BE2C (cell line): ENCODE results near the gene KRT10.

Source experiments
- DNase-seq: peaks from one replicate; pipeline ENCODE4 v3.0.0-alpha.2; 2020
- H3K27me3 ChIP-seq: fragments of 250-450 bp; sonication (Bioruptor Pico); 2 replicates; pipeline ENCODE4 v1.5.1; 2020; ENCODE audit warnings: mild to moderate bottlenecking
- H3K36me3 ChIP-seq: fragments of 250-450 bp; sonication (Bioruptor Pico); 2 replicates; pipeline ENCODE4 v1.5.1; 2020; ENCODE audit warnings: mild to moderate bottlenecking
- H3K4me1 ChIP-seq: fragments of 250-450 bp; sonication (Bioruptor Pico); 2 replicates; pipeline ENCODE4 v1.5.1; 2020
- H3K4me3 ChIP-seq: 2 replicates; pipeline ENCODE4 v1.5.1; 2011; ENCODE audit warnings: low read depth, low read length
- H3K9me3 ChIP-seq: fragments of 250-450 bp; sonication (Bioruptor Pico); 2 replicates; pipeline ENCODE4 v1.5.1; 2020
- TF ChIP-seq, protein P1 (sequence below): IDR thresholded peaks from 2 replicates; pipeline ENCODE4 v1.5.1; 2012; ENCODE audit warnings: mild to moderate bottlenecking, low read depth, low read length

KRT10 gene

DNA sequence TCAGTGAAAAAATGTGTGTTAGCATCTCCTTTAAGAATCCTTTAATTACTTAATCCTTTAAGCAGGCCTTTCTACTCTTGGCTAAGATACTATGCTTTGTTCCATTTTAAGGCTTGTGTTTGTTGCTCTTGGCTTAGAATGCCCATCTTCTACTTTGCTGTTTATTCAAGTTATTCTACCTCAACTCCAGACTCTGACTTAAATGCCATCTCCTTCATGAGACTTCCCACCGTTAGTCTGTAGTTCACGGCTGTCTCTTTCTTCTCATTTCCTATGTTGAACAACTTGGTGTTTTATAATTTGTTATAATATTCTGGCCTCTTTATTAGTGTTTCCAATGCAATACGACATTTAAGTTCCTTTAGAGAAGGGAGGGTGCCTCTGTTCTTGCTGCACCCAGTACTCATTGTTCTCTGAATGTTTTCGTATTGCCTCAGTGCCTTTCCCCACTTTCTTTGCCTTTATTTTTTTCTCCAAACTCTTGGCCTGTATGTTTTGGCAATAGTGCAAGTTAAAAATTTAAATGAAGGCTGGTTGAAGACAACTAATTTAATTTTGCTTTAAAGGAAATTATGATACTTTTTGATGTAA lies 6.1 kb upstream of the KRT10 start:
- TF ChIP-seq, protein P1, sequence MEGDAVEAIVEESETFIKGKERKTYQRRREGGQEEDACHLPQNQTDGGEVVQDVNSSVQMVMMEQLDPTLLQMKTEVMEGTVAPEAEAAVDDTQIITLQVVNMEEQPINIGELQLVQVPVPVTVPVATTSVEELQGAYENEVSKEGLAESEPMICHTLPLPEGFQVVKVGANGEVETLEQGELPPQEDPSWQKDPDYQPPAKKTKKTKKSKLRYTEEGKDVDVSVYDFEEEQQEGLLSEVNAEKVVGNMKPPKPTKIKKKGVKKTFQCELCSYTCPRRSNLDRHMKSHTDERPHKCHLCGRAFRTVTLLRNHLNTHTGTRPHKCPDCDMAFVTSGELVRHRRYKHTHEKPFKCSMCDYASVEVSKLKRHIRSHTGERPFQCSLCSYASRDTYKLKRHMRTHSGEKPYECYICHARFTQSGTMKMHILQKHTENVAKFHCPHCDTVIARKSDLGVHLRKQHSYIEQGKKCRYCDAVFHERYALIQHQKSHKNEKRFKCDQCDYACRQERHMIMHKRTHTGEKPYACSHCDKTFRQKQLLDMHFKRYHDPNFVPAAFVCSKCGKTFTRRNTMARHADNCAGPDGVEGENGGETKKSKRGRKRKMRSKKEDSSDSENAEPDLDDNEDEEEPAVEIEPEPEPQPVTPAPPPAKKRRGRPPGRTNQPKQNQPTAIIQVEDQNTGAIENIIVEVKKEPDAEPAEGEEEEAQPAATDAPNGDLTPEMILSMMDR = no peak
- no peak for DNase-seq
- Histone ChIP-seq H3K4me1 (no peaks in the 10 kb centered on the region), H3K27me3 (no peaks in the 10 kb centered on the region; the same call in 1 of the 2 replicates), H3K4me3 (no peak overlapping the region), H3K36me3 (no peaks in the 10 kb centered on the region), H3K9me3 (no peaks in the 10 kb centered on the region)

DNA sequence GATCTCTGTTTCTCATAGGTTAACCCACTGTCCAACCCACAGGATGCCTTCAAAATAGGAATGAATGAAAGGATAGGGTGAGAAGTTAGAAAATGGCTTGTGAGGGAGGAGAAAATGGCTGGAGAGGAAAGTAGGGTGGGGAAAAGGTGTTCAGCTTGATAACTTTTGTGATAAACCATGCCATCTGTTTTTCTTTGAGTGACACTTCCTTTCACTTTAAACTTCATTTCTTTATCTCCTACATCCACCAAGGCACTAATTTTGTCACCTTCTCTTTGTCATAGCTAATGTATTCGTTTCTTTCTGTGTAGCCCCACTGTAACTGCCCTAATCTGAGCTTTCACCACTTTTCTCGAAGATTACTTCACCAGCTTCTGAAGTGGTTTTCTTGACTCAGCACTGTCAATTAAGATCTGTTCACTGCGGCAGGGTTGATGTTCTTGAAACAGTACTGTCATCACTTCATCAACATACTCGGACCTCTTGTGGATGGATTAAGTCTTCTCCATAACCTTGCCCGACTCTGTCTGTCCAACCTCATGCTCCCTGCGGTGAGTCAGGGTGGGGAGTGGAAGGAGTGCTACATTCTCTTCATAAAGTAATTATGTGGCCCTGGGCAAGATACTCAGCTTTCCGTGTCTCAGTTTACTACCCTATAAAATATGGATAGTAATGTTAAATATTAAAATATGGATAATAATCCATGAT lies 5.5 kb upstream of the KRT10 start:
- H3K4me3 ChIP-seq = no peak overlapping the region
- no peaks in the 10 kb centered on the region for H3K9me3 ChIP-seq
- H3K4me1 ChIP-seq = no peaks in the 10 kb centered on the region
- H3K36me3 ChIP-seq = no peaks in the 10 kb centered on the region
- H3K27me3 ChIP-seq = no peaks in the 10 kb centered on the region; the same call in 1 of the 2 replicates
- no peak for DNase-seq
- TF ChIP-seq, protein P1 = no peak

DNA sequence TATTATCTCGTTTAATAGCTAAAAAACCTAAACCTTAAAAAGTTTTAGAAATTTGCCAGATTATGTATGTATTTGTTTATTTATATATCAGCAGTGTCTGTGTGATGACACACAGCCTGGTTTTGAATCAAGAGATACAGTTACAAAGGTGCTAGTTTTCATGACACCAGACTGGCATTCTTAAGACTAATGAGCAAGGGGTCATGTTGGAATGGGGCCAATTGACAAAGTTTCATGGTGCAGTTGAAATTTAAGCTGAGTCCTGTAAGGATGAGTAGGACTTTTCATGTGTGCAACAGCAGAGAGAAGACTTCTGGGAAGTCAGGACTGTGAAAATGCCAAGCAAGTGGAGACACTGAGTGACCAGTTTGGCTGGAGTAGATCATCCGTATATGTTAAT lies 3.2 kb upstream of the KRT10 start:
- Histone ChIP-seq H3K9me3 (no peaks in the 10 kb centered on the region), H3K27me3 (no peaks in the 10 kb centered on the region; the same call in 1 of the 2 replicates), H3K4me3 (no peak overlapping the region), H3K36me3 (no peaks in the 10 kb centered on the region), H3K4me1 (no peaks in the 10 kb centered on the region)
- TF ChIP-seq, protein P1 = no peak
- no peak for DNase-seq

DNA sequence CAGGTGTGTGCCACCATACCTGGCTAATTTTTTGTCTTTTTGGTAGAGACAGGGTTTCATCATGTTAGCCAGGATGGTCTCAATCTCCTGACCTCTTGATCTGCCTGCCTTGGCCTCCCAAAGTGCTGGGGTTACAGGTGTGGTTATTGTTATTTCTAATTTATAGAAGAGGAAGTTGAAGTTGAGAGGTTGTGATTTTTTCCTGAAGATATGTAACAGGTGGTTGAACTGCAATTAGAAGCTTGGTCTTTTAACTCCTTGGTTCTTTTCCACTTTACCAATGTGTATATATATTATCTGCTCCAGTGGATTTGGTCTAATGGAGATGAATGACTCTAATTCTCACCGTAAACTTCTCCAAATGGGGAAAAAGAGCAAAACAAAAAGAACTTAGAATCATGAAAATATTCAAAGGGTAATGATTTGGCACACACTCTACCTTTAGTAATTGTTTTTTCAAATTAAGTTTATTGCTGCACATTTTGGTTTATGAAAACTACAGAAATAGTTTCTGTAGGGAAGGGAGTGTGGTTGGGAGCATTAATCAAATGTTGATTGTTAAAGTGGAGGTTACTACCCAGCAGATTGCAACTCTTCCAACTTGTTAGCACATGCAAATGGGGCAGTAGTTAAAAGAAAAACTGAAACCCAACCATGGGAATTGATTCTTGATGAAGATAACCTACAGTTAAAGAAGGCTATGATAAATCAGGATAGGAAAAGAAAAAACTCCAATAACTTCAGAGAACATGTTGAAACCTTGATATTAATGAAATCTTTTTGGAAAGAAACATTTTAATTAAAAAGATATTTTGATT lies 1.8 kb upstream of the KRT10 start:
- TF ChIP-seq, protein P1 = no peak
- Histone ChIP-seq H3K36me3 (no peaks in the 10 kb centered on the region), H3K9me3 (no peaks in the 10 kb centered on the region), H3K4me1 (no peaks in the 10 kb centered on the region), H3K4me3 (no peak overlapping the region), H3K27me3 (no peaks in the 10 kb centered on the region; the same call in 1 of the 2 replicates)
- no peak for DNase-seq

DNA sequence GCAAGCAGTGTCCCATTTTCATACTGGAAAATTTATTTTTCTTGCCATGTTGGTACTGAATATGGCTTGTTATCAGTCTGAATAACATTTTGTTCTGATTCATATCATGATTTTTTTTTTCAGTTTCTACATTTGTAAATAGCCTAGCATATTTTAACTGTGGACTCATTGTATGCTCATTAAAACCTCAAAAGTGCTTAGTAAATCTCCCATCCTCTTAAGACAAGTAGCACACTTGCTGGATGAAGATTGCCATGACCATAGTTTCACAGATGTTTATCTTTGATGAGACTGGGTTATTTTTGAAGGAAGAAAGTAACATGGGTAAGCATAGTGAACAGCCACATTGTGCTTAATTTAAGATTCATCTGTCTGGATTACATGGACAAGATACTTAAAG lies 878 bp downstream of the KRT10 start:
- Histone ChIP-seq H3K9me3 (no peaks in the 10 kb centered on the region), H3K4me1 (no peaks in the 10 kb centered on the region), H3K4me3 (no peak overlapping the region), H3K36me3 (no peaks in the 10 kb centered on the region), H3K27me3 (no peaks in the 10 kb centered on the region; the same call in 1 of the 2 replicates)
- TF ChIP-seq, protein P1 = no peak
- no peak for DNase-seq
